Muscle of leg (tissue), 11 donors: Measurements from ENCODE around the gene YBX3. TPM values are rescaled to one million over a fixed set of nuclear protein-coding genes. Genes with fewer than 3 reads are reported as not detected.

Experiments
- DNase-seq: peaks from one replicate; pipeline ENCODE4 v3.0.0; 2013
- H3K27ac ChIP-seq: one replicate; pipeline ENCODE4 v1.5.1; 2013; ENCODE audit warnings: mild to moderate bottlenecking, low read length, control low read depth
- H3K27me3 ChIP-seq: one replicate; pipeline ENCODE4 v1.6.1; 2013; ENCODE audit warnings: low read length; ENCODE audit not compliant: control insufficient read depth, insufficient read depth
- H3K36me3 ChIP-seq: one replicate; pipeline ENCODE4 v1.6.1; 2013; ENCODE audit warnings: low read length; ENCODE audit not compliant: control insufficient read depth, insufficient read depth
- H3K4me1 ChIP-seq: one replicate; pipeline ENCODE4 v1.6.1; 2013; ENCODE audit warnings: low read length; ENCODE audit not compliant: control insufficient read depth, insufficient read depth
- H3K4me3 ChIP-seq: one replicate; pipeline ENCODE4 v1.5.1; 2013; ENCODE audit warnings: low read length, control low read depth
- H3K9me3 ChIP-seq: replicated peaks from 2 replicates; pipeline ENCODE4 v1.6.1; 2013; ENCODE audit warnings: low read depth, low read length; ENCODE audit not compliant: control insufficient read depth
- WGBS: methylation state at CpG from one replicate; pipeline ENCODE4 v1.1.5; 2013; ENCODE audit warnings: missing lambda C conversion rate; ENCODE audit not compliant: insufficient coverage; 5-methylcytosine and 5-hydroxymethylcytosine counted together
- polyA plus RNA-seq, 8 donors: library from polyadenylated mRNA; unstranded; fragments of 120-200 nt; gene quantifications; one replicate each; pipeline versions ENCODE4 v1.2.1 to v1.2.3, GENCODE V29; 2013; ENCODE audit warnings: inconsistent platforms in 1 of 8, low replicate concordance in 1 of 8; ENCODE audit not compliant: insufficient read length in 8 of 8, insufficient read depth in 1 of 8
- total RNA-seq: library from RNA; stranded (reverse); fragments of 120-200 nt; gene quantifications from one replicate; pipeline ENCODE4 v1.2.4, GENCODE V29; 2013

The YBX3 gene
- total and polyA plus RNA-seq, 9 donors: 156 to 1,043 (median 754) TPM

DNA sequence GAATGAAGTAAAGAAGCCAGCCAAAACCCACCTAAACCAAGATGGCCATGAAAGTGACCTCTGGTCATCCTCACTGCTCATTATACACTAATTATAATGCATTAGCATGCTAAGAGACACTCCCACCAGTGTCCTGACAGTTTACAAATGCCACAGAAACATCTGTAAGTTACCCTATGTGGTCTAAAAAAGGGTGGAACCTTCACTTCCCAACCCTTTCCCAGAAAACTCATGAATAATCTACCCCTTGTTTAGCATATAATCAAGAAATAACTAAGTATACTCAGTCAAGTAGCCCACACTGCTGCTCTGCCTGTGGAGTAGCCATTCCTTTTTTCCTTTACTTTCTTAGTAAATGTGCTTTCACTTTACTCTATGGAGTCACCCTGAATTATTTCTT is 69.1 kb downstream of the YBX3 start:
- no peak overlapping the region for H3K4me3 ChIP-seq
- no peak for DNase-seq

DNA sequence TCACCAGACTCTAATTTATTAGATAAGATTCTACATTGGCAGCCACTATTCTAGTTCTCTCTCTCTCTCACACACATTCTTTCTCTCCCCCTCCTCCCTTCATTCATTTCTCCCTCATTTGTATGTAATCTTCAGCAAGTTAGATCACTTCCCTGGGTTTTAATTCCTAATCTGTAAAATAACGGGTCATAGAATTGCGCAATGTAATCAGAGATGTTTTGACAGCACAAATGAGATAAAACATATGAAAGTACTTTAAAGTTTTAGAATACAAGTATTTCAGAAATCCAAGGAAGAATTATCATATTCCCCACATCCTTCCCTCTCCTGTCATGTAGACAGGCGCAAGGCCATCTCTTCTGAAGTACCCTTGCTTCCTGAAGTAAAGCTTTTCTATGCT is 70.9 kb downstream of the YBX3 start:
- Histone ChIP-seq H3K4me3 (no peak overlapping the region), H3K36me3 (no peaks in the 10 kb centered on the region), H3K27me3 (no peaks in the 10 kb centered on the region), H3K9me3 (peaks cover 3% of the 10 kb centered on the region), H3K4me1 (no peaks in the 10 kb centered on the region), H3K27ac (no peak overlapping the region)
- DNase-seq: no peak
- no CpG with 5 or more reads among the region's 3 CpGs for WGBS

More for the DNA sequence above, 69.1 kb downstream of the YBX3 start:
- Histone ChIP-seq H3K9me3 (peaks cover 3% of the 10 kb centered on the region), H3K36me3 (no peaks in the 10 kb centered on the region), H3K27ac (no peak overlapping the region), H3K27me3 (no peaks in the 10 kb centered on the region), H3K4me1 (no peaks in the 10 kb centered on the region)

Other genes starting within 250 kb of the YBX3 start
- gene EIF2S3B, start 217.4 kb downstream of the YBX3 start, total RNA-seq: 0.71 TPM
- 1 to 10 TPM in 4 of 8 donors, under 1 TPM in 4; 0.75 to 5.1 (median 1.2) TPM for gene EIF2S3B, start 217.4 kb downstream of the YBX3 start, polyA plus RNA-seq
- 24.7 TPM for gene MAGOHB, start 109.7 kb downstream of the YBX3 start, total RNA-seq
- 10 to 100 TPM; 23.7 to 37.9 (median 27.8) TPM for gene MAGOHB, start 109.7 kb downstream of the YBX3 start, polyA plus RNA-seq
- not detected for gene STYK1, start 49.3 kb downstream of the YBX3 start, total RNA-seq
- gene STYK1, start 49.3 kb downstream of the YBX3 start, polyA plus RNA-seq: under 1 TPM in 4 of 8 donors, not detected in 4; 0.10 to 0.39 (median 0.13) TPM
- gene TAS2R7, start 79.3 kb upstream of the YBX3 start, total RNA-seq: not detected
- gene TAS2R7, start 79.3 kb upstream of the YBX3 start, polyA plus RNA-seq: not detected
- gene TAS2R8, start 84.0 kb upstream of the YBX3 start, total RNA-seq: 0.04 TPM
- not detected for gene TAS2R8, start 84.0 kb upstream of the YBX3 start, polyA plus RNA-seq
- not detected for gene TAS2R9, start 86.8 kb upstream of the YBX3 start, total RNA-seq
- gene TAS2R9, start 86.8 kb upstream of the YBX3 start, polyA plus RNA-seq: not detected
- 0.71 TPM for gene TAS2R10, start 103.0 kb upstream of the YBX3 start, total RNA-seq
- gene TAS2R10, start 103.0 kb upstream of the YBX3 start, polyA plus RNA-seq: 1 to 10 TPM in 2 of 8 donors, under 1 TPM in 6; 0.27 to 1.1 (median 0.78) TPM
- 4.8 TPM for gene PRR4, start 126.2 kb upstream of the YBX3 start, total RNA-seq
- 1 to 10 TPM; 2.3 to 6.3 (median 3.3) TPM for gene PRR4, start 126.2 kb upstream of the YBX3 start, polyA plus RNA-seq
- 24.7 TPM for gene PRH1, start 160.9 kb upstream of the YBX3 start, total RNA-seq
- gene PRH1, start 160.9 kb upstream of the YBX3 start, polyA plus RNA-seq: 10 to 100 TPM in 1 of 8 donors, 1 to 10 TPM in 7; 5.5 to 10.6 (median 8.0) TPM
- gene TAS2R13, start 186.2 kb upstream of the YBX3 start, total RNA-seq: 1.5 TPM
- under 1 TPM in 3 of 8 donors, not detected in 5; 0.10 to 0.16 (median 0.15) TPM for gene TAS2R13, start 186.2 kb upstream of the YBX3 start, polyA plus RNA-seq
- gene PRH2, start 205.9 kb upstream of the YBX3 start, total RNA-seq: not detected
- gene PRH2, start 205.9 kb upstream of the YBX3 start, polyA plus RNA-seq: under 1 TPM in 3 of 8 donors, not detected in 5; 0.27 to 0.49 (median 0.35) TPM
- gene TAS2R14, start 215.9 kb upstream of the YBX3 start, total RNA-seq: 2.5 TPM
- gene TAS2R14, start 215.9 kb upstream of the YBX3 start, polyA plus RNA-seq: 1 to 10 TPM; 1.7 to 6.4 (median 2.6) TPM